Neuron (in vitro differentiated cells): ENCODE measurements around the gene DPP3.

ENCODE experiments used
- H2AFZ ChIP-seq: one replicate; pipeline ENCODE4 v1.6.1; 2013; ENCODE audit warnings: low read depth, mild to moderate bottlenecking, inconsistent platforms, low read length, moderate library complexity
- H3K27me3 ChIP-seq: one replicate; pipeline ENCODE4 v1.6.1; 2013; ENCODE audit warnings: low read length; ENCODE audit not compliant: insufficient read depth
- H3K36me3 ChIP-seq: one replicate; pipeline ENCODE4 v1.6.1; 2013; ENCODE audit warnings: low read length; ENCODE audit not compliant: insufficient read depth
- H3K4me1 ChIP-seq: one replicate; pipeline ENCODE4 v1.6.1; 2013; ENCODE audit warnings: low read length; ENCODE audit not compliant: insufficient read depth
- H3K4me3 ChIP-seq: 2 replicates; pipeline ENCODE4 v1.5.1; 2013; ENCODE audit warnings: mild to moderate bottlenecking, low read length, moderate library complexity
- H3K9me3 ChIP-seq: one replicate; pipeline ENCODE4 v1.6.1; 2013; ENCODE audit warnings: low read length

Gene DPP3

DNA sequence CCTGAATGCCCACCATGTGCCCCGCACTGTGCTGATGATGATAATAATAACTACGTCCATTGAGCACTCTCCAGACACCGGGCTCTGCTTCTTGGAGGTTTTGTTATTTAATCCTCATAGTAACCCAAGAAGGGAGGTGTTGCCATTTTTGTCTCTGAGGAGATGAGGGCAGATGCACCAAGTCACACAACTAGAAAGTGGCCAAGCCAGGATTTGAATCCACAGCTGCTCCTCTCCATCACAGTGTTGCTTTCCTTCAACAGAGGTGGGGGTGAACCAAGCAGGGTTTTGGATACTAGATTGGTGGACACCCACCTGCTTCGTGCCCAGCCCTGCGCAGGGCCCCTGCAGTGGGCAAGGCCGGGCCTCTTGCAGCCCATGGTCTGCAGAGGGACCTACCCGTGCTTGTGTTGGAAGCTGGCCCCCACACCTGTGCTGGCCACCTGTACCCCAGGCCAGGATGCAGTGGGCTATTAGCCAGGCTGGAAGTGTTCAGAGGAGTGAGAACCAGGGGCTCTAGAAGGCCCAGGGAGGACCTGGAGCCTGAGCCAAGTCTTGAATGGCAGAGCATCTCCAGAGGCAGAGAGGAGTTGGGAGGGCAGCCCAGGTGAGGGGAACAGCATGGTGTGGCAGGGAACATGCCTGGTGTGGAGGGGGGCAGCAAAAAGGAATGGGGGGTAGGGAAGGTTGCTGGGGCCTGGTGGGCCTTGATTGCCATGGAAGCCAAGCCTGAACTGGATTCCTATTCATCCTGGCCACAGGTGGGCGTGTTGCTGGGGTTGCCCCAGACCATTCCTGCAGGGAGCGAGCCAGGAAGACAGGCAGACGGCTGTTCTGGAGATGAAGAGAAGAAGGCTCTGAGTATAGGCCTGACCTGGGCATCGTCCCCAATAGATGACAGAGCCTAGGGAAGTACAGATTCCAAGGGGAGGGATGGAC is 2.7 kb upstream of the DPP3 start:
- Histone ChIP-seq H3K4me1 (peaks cover 8% of the 10 kb centered on the region), H3K27me3 (no peaks in the 10 kb centered on the region), H3K4me3 (no peak overlapping the region), H3K9me3 (no peaks in the 10 kb centered on the region), H2AFZ (no peak overlapping the region), H3K36me3 (peaks cover 35% of the 10 kb centered on the region)

DNA sequence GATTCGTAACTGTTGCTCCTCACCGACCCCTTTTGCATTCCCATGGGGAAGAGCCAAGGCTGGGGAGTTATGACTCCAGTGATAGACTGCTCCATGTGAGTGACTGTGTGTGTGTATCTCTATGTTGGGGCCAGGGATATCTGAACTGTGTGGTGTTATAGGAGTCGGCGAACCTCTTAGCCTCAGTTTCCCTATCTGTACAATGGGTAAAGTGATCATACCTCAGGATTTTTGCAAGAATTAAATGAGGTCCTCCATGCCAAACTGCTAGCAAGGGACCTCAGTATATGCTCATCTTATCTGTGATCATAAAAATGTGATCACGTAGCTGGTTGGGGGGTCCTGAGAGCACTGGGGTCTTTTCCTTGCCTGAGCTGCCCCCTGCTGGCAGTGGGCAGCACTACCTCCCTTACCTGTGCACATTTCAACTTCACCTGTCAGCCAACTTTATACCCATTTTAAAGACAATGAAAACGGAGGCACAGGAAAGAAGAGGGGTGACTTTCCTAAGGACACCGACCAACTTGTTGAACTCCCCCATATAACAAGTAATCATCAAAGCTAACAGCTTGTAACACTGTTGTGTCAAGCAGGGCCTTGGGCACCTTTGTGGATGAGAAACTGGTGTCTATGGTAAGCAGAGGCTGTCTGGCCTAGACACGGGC is 1.4 kb upstream of the DPP3 start:
- peaks cover 8% of the 10 kb centered on the region for H3K4me1 ChIP-seq
- H2AFZ ChIP-seq: no peak overlapping the region
- peak overlapping the region; percentile 55 for H3K4me3 ChIP-seq
- no peaks in the 10 kb centered on the region for H3K27me3 ChIP-seq
- H3K36me3 ChIP-seq: peaks cover 30% of the 10 kb centered on the region
- no peaks in the 10 kb centered on the region for H3K9me3 ChIP-seq

DNA sequence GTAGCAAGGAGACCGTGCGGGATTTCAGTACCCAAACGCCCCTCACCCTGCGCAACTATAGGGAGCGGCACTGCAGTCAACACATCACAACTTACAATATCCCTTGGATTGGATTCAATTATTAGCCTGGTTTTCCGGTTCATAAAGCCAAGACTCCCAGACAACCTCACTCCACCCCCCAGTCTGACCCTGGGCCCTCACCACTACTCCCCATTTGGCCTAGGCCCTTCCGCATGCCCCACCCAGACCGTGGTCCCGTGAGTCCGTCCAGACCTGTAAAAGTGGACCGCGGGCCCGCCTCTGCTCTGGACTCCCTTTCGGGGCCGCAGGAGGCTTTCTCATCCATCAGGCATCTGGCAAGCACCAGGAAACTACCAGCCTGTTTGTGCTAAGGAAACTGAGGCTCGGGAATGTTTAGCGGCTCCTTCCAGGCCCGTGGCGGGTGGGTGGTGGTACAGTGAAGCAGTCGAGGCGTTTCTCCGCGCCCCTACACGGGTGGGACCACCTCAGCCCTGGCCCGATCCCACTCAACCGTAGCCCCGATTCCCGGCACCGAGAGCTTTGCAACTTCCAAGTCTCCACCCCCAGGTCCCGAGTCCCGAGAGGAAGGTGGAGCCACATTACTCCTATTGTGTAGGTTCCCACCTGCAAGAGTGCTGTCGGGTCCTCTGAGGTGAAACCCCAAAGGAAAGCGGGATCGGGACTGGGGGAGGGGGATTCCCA is 679 bp upstream of the DPP3 start:
- peak overlapping the region; percentile 55 for H3K4me3 ChIP-seq
- peaks cover 8% of the 10 kb centered on the region for H3K4me1 ChIP-seq
- H3K9me3 ChIP-seq: no peaks in the 10 kb centered on the region
- no peaks in the 10 kb centered on the region for H3K27me3 ChIP-seq
- H3K36me3 ChIP-seq: peaks cover 27% of the 10 kb centered on the region
- peak overlapping the region; percentile 38 for H2AFZ ChIP-seq

DNA sequence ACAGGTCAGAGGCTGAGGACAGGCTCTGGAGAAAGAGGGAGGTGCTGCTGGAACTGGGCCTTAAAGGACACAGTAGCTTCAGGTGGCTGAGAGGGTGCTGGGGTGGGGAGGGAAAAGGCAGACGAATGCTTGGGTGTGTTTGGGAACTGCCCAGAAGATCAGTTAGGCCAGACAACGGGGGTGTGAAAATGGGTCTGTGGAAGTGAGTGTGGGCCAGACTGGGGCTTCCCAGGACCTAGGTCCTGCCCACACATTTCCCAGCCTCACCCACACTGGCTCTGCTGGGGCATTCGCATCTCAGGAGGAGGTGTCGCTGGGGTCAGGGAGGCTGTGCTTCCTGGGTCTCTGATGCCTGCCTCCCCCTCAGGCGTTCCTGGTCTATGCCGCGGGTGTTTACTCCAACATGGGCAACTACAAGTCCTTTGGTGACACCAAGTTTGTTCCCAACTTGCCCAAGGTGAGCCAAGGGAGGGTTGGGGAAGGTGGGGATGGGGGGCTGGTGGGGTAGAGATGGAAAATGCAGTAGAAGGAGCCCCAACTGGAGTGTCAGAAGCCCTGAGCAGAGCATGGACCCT is 4.7 kb downstream of the DPP3 start:
- peaks cover 26% of the 10 kb centered on the region for H3K36me3 ChIP-seq

DNA sequence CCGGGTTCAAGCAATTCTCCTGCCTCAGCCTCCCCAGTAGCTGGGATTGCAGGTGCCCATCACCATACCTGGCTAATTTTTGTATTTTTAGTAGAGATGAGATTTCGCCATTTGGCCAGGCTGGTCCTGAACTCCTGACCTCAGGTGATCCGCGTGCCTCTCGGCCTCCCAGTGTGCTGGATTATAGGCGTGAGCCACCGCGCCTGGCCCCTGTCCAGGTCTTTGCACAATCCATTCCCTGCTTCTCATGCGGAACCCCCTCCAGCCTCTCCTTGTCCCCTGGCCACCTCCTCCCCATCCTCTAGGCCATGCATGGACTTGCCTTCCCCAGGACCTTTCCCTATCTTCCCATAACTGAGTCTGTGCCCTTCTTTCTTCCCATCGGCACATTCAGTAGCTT is 8.7 kb downstream of the DPP3 start:
- Histone ChIP-seq H3K9me3 (no peaks in the 10 kb centered on the region), H3K4me3 (no peak overlapping the region), H3K4me1 (no peaks in the 10 kb centered on the region), H3K36me3 (peaks cover 44% of the 10 kb centered on the region), H3K27me3 (no peaks in the 10 kb centered on the region), H2AFZ (no peak overlapping the region)

More for the DNA sequence above, 4.7 kb downstream of the DPP3 start:
- H3K4me1 ChIP-seq: peaks cover 4% of the 10 kb centered on the region
- no peak overlapping the region for H2AFZ ChIP-seq
- no peaks in the 10 kb centered on the region for H3K27me3 ChIP-seq
- H3K9me3 ChIP-seq: no peaks in the 10 kb centered on the region
- H3K4me3 ChIP-seq: no peak overlapping the region

DNA sequence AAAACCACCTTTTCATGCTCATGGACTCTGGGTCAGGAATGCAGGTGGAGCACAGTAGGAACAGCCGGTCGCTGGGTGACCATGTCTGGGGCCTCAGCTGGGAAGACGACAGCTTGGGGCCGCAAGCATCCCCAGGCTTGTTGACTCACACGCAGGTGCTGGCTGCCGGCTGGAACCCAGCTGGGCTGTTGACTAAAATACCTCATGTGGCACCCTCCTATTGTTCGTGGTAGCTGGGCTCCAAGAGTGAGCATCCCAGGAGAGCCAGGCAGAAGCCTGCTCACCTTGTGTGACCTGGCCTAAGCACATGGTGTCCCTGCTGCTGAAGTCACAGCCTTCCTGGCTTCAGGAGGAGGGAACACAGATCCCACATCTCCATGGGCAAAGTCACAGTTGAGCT is 9.4 kb downstream of the DPP3 start:
- H2AFZ ChIP-seq: no peak overlapping the region
- no peak overlapping the region for H3K4me3 ChIP-seq
- H3K4me1 ChIP-seq: no peaks in the 10 kb centered on the region
- H3K36me3 ChIP-seq: peaks cover 45% of the 10 kb centered on the region
- H3K27me3 ChIP-seq: no peaks in the 10 kb centered on the region
- no peaks in the 10 kb centered on the region for H3K9me3 ChIP-seq

DNA sequence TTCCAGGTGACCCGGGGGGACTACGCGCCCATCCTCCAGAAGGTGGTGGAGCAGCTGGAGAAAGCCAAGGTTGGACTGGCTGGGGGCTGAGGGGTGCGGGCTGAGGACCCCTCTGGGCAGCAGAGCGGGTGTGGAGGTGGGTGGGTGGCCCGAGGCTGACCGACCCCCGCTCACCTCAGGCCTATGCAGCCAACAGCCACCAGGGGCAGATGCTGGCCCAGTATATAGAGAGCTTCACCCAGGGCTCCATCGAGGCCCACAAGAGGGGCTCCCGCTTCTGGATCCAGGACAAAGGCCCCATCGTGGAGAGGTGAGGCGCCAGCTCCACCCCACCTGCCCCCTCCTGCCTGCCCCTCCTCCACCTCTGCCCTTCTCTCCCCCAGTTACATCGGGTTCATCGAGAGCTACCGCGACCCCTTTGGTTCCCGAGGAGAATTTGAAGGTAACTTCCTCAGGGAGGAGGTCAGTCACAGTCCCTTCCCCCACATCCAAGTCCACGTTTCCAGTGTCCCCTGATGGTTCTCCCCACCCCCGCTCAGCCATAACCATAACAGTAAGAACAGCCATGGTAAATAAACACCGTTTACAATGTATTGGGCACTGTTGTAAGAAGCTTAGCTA is 11.2 kb downstream of the DPP3 start:
- Histone ChIP-seq H2AFZ (no peak overlapping the region), H3K9me3 (no peaks in the 10 kb centered on the region), H3K4me1 (no peaks in the 10 kb centered on the region), H3K4me3 (no peak overlapping the region), H3K27me3 (no peaks in the 10 kb centered on the region), H3K36me3 (peaks cover 53% of the 10 kb centered on the region)

DNA sequence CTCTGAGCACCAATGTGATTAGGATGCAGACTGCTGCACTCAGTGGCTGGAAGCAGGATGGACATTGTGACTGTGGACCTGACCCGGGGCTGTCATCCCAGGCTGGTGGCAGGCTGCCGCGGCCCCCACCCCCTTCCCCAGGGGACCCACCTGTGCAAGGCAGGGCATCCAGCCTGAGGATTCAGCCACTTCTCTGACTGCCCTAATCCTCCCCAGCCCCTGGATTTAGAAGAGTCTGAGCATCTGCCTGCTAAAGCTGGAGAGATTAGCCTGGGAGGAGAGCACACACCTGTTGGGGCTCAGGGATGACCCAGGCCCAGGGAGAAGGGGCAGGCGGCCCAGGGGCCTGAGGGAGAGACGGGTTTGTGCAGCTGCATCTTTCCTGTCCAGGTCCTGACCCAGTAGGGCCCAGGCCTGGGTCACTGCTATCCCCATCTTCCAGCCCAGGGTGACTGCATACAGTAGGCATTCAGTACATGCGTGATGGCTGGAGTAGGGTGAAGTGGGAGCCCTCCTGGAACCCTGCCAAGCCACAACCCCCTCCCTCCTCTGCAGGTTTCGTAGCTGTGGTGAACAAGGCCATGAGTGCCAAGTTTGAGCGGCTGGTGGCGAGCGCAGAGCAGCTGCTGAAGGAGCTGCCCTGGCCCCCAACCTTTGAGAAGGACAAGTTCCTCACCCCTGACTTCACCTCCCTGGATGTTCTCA is 12.1 kb downstream of the DPP3 start:
- no peaks in the 10 kb centered on the region for H3K27me3 ChIP-seq
- H3K36me3 ChIP-seq: peaks cover 53% of the 10 kb centered on the region
- no peak overlapping the region for H3K4me3 ChIP-seq
- H3K4me1 ChIP-seq: no peaks in the 10 kb centered on the region
- no peaks in the 10 kb centered on the region for H3K9me3 ChIP-seq
- no peak overlapping the region for H2AFZ ChIP-seq

DNA sequence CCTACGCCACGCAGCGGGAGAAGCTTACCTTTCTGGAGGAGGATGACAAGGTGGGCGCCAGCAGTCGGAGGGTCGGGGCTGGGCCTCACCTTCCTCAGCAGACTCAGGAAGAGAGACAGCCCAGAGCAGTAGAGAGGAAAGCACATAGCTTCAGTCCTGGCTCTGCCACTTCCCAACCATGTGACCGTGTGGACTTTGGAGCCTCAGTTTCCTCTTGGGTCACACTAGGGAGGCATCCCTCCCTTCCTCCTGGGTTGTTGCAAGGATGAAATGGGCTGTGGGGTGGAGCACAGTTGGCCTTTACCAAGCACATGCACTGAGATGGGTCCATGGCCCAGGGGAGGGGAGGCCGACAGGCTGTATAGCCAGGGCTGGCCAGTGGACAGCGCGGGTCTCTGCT is 12.9 kb downstream of the DPP3 start:
- Histone ChIP-seq H3K27me3 (no peaks in the 10 kb centered on the region), H3K9me3 (no peaks in the 10 kb centered on the region), H3K4me3 (no peak overlapping the region), H2AFZ (no peak overlapping the region), H3K4me1 (no peaks in the 10 kb centered on the region), H3K36me3 (peaks cover 50% of the 10 kb centered on the region)

DNA sequence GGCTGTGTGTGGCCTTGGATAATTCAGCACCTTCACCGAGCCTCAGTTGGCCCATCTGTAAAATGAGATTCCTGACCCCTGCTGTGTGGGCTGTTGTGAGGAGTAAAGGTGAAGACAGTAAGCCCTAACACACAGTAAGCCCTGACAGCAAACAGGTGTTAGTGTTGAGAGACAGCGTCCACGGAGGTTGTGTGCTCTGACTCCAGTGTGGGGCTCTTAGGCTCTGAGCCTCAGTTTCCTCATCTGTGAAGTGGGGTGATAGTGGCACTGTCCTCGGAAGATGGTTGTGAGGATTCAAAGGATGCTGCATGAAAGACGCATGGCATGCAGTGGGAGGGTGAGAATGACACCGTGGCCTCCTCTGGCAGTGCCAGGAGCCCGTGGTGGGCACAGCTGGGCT is 14.2 kb downstream of the DPP3 start:
- peaks cover 56% of the 10 kb centered on the region for H3K36me3 ChIP-seq
- H3K9me3 ChIP-seq: no peaks in the 10 kb centered on the region
- H3K27me3 ChIP-seq: no peaks in the 10 kb centered on the region
- no peak overlapping the region for H2AFZ ChIP-seq
- H3K4me1 ChIP-seq: no peaks in the 10 kb centered on the region
- no peak overlapping the region for H3K4me3 ChIP-seq

DNA sequence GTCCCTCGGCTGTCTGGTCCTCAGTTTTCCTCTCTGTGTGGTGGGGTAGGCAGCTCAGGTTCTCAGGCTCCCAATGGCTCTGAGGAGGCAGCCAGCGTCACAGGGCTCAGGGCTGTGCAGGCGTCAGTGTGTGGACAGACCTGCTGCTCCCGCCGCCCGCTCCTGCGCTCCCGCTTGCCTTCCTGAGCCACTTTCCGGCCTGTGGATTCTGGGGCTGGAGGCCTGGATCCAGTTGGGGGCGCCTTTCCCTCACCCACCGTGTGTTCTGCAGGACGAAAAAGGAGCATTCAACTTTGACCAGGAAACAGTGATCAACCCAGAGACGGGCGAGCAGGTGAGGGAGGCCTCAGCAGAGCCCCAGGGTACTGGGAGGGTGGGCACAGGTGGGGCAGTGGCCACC is 14.7 kb downstream of the DPP3 start:
- Histone ChIP-seq H3K27me3 (no peaks in the 10 kb centered on the region), H3K4me3 (no peak overlapping the region), H3K4me1 (no peaks in the 10 kb centered on the region), H3K36me3 (peaks cover 56% of the 10 kb centered on the region), H2AFZ (no peak overlapping the region), H3K9me3 (no peaks in the 10 kb centered on the region)

DNA sequence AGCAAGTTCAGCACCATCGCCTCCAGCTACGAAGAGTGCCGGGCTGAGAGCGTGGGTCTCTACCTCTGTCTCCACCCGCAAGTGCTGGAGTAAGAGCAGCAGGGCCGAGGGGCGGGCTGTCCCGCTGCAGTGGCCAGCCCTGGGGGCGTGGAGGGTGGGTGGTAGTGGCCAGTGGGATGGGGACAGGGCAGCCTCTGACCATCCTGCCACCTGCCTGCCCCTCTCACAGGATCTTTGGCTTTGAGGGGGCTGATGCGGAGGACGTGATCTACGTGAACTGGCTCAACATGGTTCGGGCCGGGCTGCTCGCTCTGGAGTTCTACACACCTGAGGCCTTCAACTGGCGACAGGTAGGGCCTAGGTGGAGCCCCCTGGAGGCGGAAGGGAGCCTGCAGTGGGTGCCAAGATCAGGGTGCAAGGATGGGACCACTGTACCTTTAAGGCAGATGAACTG is 15.2 kb downstream of the DPP3 start:
- no peaks in the 10 kb centered on the region for H3K4me1 ChIP-seq
- peaks cover 56% of the 10 kb centered on the region for H3K36me3 ChIP-seq
- H3K4me3 ChIP-seq: no peak overlapping the region
- H3K27me3 ChIP-seq: no peaks in the 10 kb centered on the region
- H3K9me3 ChIP-seq: no peaks in the 10 kb centered on the region
- H2AFZ ChIP-seq: no peak overlapping the region
